Measurements from ENCODE around the gene TMEM145. TPM values are rescaled to one million over a fixed set of nuclear protein-coding genes. Genes with fewer than 3 reads are reported as not detected.
A peak's percentile ranks its signal among the peaks of the same experiment; 100 is the strongest.

Gene TMEM145
- total and polyA plus RNA-seq, 9 of the 15 experiments (the other 6 are each of a cell fraction or from before 2014, with no cell fraction given): 0.80 to 5.5 (median 1.9) TPM; not detected in 3

- ChIA-PET CTCF (ENCODE audit: low intra/inter-chr PET ratio) (interaction anchor here (0.6 to 2.3 kb wide), 5 partner anchors 8 to 187 kb away, joined by 3 to 13 read pairs (median 5); partner anchors contain the start of gene POU2F2), POLR2A (no interaction called here)
- Histone ChIP-seq H2AFZ (ENCODE audit: low read depth, low read length) (no peak overlapping the region), H3K4me3 (no peak overlapping the region), H3K79me2 (ENCODE audit: control insufficient read depth, insufficient read depth, low read length) (peaks cover under 1% of the 10 kb centered on the region; the same call in 1 of the 3 replicates), H3K4me1 (replicated peaks in 1 of 2; ENCODE audit: control insufficient read depth in 2 of 2, insufficient read depth in 2 of 2, low read length in 2 of 2) (peaks cover under 1 to 59% of the 10 kb centered on the region in 2 experiments; a peak in 4 of 5 replicates), H3K9me1 (ENCODE audit: control insufficient read depth, insufficient read depth, low read length) (no peaks in the 10 kb centered on the region), H3K36me3 (ENCODE audit: control insufficient read depth, insufficient read depth, low read length) (peaks cover 74% of the 10 kb centered on the region; the same call in 2 of the 3 replicates), H3K9ac (ENCODE audit: insufficient read depth in 1 of 2, low read depth in 2 of 2, low read length in 2 of 2) (0 out of 4 replicates have a peak overlapping the region, but pooled peaks of 1 of the 2 experiments have one; percentile 21), H3K27me3 (ENCODE audit: control insufficient read depth in 2 of 2, insufficient read depth in 2 of 2, low read length in 2 of 2) (no peaks in the 10 kb centered on the region), H3K4me2 (ENCODE audit: insufficient read depth, low read length) (no peak overlapping the region), H3K9me3 (replicated peaks; ENCODE audit: control insufficient read depth, insufficient read depth, low read depth, low read length) (no peaks in the 10 kb centered on the region), H3K27ac (ENCODE audit: extremely low read depth, low read depth, low read length) (no peak overlapping the region), H4K20me1 (replicated peaks; ENCODE audit: control insufficient read depth, insufficient read depth, low read length) (peaks cover 7% of the 10 kb centered on the region; the same call in 1 of the 2 replicates)
- in situ Hi-C loops (cut with MboI) (no loop called here), intact Hi-C loops (cut with micrococcal nuclease) (loop anchor here (1.0 to 5.0 kb wide), 2 partner anchors 54 to 163 kb away; partner anchors contain the start of gene GSK3A)
- ATAC-seq: peak; percentile 95
- no TSS peak for BruUV-seq (replicated peaks)
- peak; percentile 94 for FAIRE-seq
- DNase-seq (ENCODE audit: extremely low read depth in 1 of 4, low spot score in 3 of 4): peak; percentile 74 to 86 (median 78)
- 77% methylated on average over 6 of the region's 6 CpGs for WGBS (ENCODE audit: insufficient coverage, low coverage, missing lambda C conversion rate)
- TF ChIP-seq RFX1 (IDR thresholded peaks at IDR 0.05): no peak
- TF ChIP-seq ZFP91 (CRISPR knock-in tag; IDR thresholded peaks at IDR 0.05): no peak
- no peak for TF ChIP-seq ZNF639 (CRISPR knock-in tag; conservative IDR thresholded peaks at IDR 0.05 in 1 of 2, IDR thresholded peaks at IDR 0.05 in 1 of 2)
- TF ChIP-seq MCM5 (IDR thresholded peaks at IDR 0.05; ENCODE audit: low read depth): no peak
- peak; percentile 38; the same call in 1 of the 2 replicates for TF ChIP-seq STAG1 (CRISPR knock-in tag; IDR thresholded peaks at IDR 0.05; ENCODE audit: borderline replicate concordance)
- TF ChIP-seq HMG20B (CRISPR knock-in tag; IDR thresholded peaks at IDR 0.05): no peak
- TF ChIP-seq MTA1 (IDR thresholded peaks at IDR 0.05; ENCODE audit: borderline replicate concordance): peak; percentile 14; the same call in 1 of the 2 replicates
- peak; percentile 91 for TF ChIP-seq POLR2AphosphoS2 (IDR thresholded peaks at IDR 0.05; ENCODE audit: low read length)
- TF ChIP-seq KLF16 (IDR thresholded peaks at IDR 0.05): peak; percentile 52; the same call in 1 of the 2 replicates
- 0 out of 4 replicates have a peak, but pooled peaks of 1 of the 2 experiments have one; percentile 18 for TF ChIP-seq RCOR1 (IDR thresholded peaks at IDR 0.05; ENCODE audit: borderline replicate concordance in 1 of 2, low read depth in 2 of 2, low read length in 2 of 2)
- TF ChIP-seq CCNT2 (IDR thresholded peaks at IDR 0.05; ENCODE audit: borderline replicate concordance, extremely low read depth, insufficient read length, low read depth, low read length): no peak
- 0 out of 2 replicates have a peak, but pooled peaks have one; percentile 24 for TF ChIP-seq MECOM (CRISPR knock-in tag; IDR thresholded peaks at IDR 0.05)
- TF ChIP-seq DNMT1 (IDR thresholded peaks at IDR 0.05): no peak
- no peak for TF ChIP-seq TBL1XR1 (IDR thresholded peaks at IDR 0.05; ENCODE audit: low read length in 2 of 2)
- no peak for TF ChIP-seq ADNP (tag; IDR thresholded peaks at IDR 0.05)
- TF ChIP-seq ZKSCAN1 (IDR thresholded peaks at IDR 0.05; ENCODE audit: low read depth, low read length): 0 out of 2 replicates have a peak, but pooled peaks have one; percentile 22
- TF ChIP-seq MYNN (IDR thresholded peaks at IDR 0.05): peak; percentile 86
- TF ChIP-seq MYNN (CRISPR knock-in tag; IDR thresholded peaks at IDR 0.05): no peak
- 0 out of 2 replicates have a peak, but pooled peaks have one; percentile 37 for TF ChIP-seq MYC (IDR thresholded peaks at IDR 0.05; ENCODE audit: low read depth, low read length)
- peak; percentile 45; the same call in 1 of the 2 replicates for TF ChIP-seq MYC (CRISPR knock-in tag; IDR thresholded peaks at IDR 0.05; ENCODE audit: borderline replicate concordance, low read depth)
- TF ChIP-seq ZBED1 (IDR thresholded peaks at IDR 0.05): no peak
These were observed 17.1 kb upstream of the TMEM145 start for GRCh38 chr19:42295831-42296525.

Measured in K562 (cell line).